ENCODE data around the gene POLN.

DNA sequence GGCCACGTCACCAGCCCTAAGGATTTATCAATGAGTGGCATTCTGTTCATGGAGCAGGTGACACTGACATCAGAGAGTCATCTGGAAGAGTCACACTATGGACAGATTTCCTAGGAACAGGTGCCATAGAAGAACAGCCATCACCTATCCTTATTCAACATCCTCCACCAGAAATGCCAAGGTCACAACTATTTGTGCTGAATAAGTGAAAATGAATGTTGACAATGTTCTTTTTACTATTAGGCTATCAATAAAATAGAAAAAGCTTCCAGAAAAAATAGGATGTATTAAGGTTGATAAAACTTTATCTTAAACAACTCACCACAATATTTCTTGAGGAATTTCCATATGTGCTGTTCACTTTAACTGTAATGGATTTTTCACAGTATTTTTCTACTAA is 62.9 kb downstream of the POLN start:
- TF ChIP-seq, protein P1, sequence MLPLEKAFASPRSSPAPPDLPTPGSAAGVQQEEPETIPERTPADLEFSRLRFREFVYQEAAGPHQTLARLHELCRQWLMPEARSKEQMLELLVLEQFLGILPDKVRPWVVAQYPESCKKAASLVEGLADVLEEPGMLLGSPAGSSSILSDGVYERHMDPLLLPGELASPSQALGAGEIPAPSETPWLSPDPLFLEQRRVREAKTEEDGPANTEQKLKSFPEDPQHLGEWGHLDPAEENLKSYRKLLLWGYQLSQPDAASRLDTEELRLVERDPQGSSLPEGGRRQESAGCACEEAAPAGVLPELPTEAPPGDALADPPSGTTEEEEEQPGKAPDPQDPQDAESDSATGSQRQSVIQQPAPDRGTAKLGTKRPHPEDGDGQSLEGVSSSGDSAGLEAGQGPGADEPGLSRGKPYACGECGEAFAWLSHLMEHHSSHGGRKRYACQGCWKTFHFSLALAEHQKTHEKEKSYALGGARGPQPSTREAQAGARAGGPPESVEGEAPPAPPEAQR (CRISPR knock-in tag; IDR thresholded peaks at IDR 0.05): no peak
- TF ChIP-seq ZNF138 (CRISPR knock-in tag; conservative IDR thresholded peaks at IDR 0.05) (no peak), RORB (CRISPR knock-in tag; IDR thresholded peaks at IDR 0.05) (no peak), ELF4 (CRISPR knock-in tag; IDR thresholded peaks at IDR 0.05; ENCODE audit: low read depth) (no peak), NFATC4 (CRISPR knock-in tag; IDR thresholded peaks at IDR 0.05) (no peak), SP1 (CRISPR knock-in tag; conservative IDR thresholded peaks at IDR 0.05) (no peak), ETV6 (CRISPR knock-in tag; IDR thresholded peaks at IDR 0.05) (no peak)
- TF ChIP-seq, protein P2, sequence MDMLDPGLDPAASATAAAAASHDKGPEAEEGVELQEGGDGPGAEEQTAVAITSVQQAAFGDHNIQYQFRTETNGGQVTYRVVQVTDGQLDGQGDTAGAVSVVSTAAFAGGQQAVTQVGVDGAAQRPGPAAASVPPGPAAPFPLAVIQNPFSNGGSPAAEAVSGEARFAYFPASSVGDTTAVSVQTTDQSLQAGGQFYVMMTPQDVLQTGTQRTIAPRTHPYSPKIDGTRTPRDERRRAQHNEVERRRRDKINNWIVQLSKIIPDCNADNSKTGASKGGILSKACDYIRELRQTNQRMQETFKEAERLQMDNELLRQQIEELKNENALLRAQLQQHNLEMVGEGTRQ (CRISPR knock-in tag; IDR thresholded peaks at IDR 0.05): no peak
- TF ChIP-seq, protein P3, sequence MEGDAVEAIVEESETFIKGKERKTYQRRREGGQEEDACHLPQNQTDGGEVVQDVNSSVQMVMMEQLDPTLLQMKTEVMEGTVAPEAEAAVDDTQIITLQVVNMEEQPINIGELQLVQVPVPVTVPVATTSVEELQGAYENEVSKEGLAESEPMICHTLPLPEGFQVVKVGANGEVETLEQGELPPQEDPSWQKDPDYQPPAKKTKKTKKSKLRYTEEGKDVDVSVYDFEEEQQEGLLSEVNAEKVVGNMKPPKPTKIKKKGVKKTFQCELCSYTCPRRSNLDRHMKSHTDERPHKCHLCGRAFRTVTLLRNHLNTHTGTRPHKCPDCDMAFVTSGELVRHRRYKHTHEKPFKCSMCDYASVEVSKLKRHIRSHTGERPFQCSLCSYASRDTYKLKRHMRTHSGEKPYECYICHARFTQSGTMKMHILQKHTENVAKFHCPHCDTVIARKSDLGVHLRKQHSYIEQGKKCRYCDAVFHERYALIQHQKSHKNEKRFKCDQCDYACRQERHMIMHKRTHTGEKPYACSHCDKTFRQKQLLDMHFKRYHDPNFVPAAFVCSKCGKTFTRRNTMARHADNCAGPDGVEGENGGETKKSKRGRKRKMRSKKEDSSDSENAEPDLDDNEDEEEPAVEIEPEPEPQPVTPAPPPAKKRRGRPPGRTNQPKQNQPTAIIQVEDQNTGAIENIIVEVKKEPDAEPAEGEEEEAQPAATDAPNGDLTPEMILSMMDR (IDR thresholded peaks at IDR 0.05): no peak
- TF ChIP-seq, protein P4, sequence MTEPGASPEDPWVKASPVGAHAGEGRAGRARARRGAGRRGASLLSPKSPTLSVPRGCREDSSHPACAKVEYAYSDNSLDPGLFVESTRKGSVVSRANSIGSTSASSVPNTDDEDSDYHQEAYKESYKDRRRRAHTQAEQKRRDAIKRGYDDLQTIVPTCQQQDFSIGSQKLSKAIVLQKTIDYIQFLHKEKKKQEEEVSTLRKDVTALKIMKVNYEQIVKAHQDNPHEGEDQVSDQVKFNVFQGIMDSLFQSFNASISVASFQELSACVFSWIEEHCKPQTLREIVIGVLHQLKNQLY (CRISPR knock-in tag; IDR thresholded peaks at IDR 0.05): no peak
- TF ChIP-seq, protein P5, sequence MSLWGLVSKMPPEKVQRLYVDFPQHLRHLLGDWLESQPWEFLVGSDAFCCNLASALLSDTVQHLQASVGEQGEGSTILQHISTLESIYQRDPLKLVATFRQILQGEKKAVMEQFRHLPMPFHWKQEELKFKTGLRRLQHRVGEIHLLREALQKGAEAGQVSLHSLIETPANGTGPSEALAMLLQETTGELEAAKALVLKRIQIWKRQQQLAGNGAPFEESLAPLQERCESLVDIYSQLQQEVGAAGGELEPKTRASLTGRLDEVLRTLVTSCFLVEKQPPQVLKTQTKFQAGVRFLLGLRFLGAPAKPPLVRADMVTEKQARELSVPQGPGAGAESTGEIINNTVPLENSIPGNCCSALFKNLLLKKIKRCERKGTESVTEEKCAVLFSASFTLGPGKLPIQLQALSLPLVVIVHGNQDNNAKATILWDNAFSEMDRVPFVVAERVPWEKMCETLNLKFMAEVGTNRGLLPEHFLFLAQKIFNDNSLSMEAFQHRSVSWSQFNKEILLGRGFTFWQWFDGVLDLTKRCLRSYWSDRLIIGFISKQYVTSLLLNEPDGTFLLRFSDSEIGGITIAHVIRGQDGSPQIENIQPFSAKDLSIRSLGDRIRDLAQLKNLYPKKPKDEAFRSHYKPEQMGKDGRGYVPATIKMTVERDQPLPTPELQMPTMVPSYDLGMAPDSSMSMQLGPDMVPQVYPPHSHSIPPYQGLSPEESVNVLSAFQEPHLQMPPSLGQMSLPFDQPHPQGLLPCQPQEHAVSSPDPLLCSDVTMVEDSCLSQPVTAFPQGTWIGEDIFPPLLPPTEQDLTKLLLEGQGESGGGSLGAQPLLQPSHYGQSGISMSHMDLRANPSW (CRISPR knock-in tag; conservative IDR thresholded peaks at IDR 0.05; ENCODE audit: low read depth): no peak
- TF ChIP-seq, protein P6, sequence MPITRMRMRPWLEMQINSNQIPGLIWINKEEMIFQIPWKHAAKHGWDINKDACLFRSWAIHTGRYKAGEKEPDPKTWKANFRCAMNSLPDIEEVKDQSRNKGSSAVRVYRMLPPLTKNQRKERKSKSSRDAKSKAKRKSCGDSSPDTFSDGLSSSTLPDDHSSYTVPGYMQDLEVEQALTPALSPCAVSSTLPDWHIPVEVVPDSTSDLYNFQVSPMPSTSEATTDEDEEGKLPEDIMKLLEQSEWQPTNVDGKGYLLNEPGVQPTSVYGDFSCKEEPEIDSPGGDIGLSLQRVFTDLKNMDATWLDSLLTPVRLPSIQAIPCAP (CRISPR knock-in tag; IDR thresholded peaks at IDR 0.05): no peak

Data from WTC11 (cell line).